ENCODE results near the gene PRPF18. TPM values are rescaled to one million over a fixed set of nuclear protein-coding genes. Genes with fewer than 3 reads are reported as not detected.

Gene PRPF18
- total RNA-seq, 5 donors from 2014 or later (not counting 1 experiment from before 2014, with no cell fraction given): 24.5 to 28.0 (median 25.9) TPM

DNA sequence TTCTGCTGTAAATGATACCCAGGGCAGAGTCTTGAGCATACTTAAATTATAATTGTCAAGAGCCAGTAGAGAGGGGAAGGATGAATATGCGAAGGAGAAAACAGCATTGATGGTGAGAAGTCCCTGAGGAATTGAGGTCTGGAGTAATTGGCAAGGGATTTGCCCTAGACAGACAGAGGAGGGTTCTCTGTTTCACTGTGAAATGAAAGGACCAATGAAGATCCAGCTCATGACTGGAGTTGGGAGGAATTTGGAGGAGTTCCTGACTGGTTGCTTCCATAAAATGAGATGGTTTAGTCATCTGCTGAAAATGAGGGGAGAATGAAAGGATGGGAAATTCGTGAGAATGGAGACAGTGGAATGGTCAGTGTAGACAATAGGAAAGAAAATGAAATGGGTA, 6.8 kb downstream of the PRPF18 start:
- ChIA-PET POLR2A (no interaction called here), CTCF (interaction anchor here in 1 of 2 donors (0.5 kb wide), 1 partner anchor 14 kb away, joined by 3 read pairs; no protein-coding TSS in a partner anchor)
- WGBS (ENCODE audit: insufficient coverage): 96% methylated on average over 2 of the region's 2 CpGs
- no peaks in the 10 kb centered on the region for H3K27me3 Mint-ChIP-seq
- no peak overlapping the region for H3K27ac Mint-ChIP-seq
- Histone ChIP-seq H3K4me3 (ENCODE audit: control insufficient read depth in 1 of 2, extremely low read depth in 1 of 2, low read length in 1 of 2) (no peak overlapping the region), H3K9me3 (no peaks in the 10 kb centered on the region), H3K27ac (ENCODE audit: low read length) (no peak overlapping the region), H3K36me3 (ENCODE audit: control insufficient read depth in 2 of 2, extremely low read depth in 1 of 2, insufficient read depth in 1 of 2, low read length in 1 of 2) (peaks cover 7 to 21% of the 10 kb centered on the region in 2 donors), H3K4me1 (ENCODE audit: control insufficient read depth in 1 of 2, extremely low read depth in 1 of 2, insufficient read depth in 2 of 2, low read length in 2 of 2) (no peaks in the 10 kb centered on the region), H3K27me3 (replicated peaks in 1 of 2; ENCODE audit: control insufficient read depth in 2 of 2, extremely low read depth in 1 of 2, insufficient read depth in 2 of 2, low read length in 1 of 2) (no peaks in the 10 kb centered on the region)
- H3K36me3 Mint-ChIP-seq: peaks cover 51% of the 10 kb centered on the region
- ATAC-seq (replicated peaks in 1 of 4) (no peak), DNase-seq (no peak)
- no peak overlapping the region for H3K4me3 Mint-ChIP-seq
- H3K4me1 Mint-ChIP-seq: peaks cover 45 to 51% (median 49%) of the 10 kb centered on the region in 3 donors
- H3K9me3 Mint-ChIP-seq: no peaks in the 10 kb centered on the region

DNA sequence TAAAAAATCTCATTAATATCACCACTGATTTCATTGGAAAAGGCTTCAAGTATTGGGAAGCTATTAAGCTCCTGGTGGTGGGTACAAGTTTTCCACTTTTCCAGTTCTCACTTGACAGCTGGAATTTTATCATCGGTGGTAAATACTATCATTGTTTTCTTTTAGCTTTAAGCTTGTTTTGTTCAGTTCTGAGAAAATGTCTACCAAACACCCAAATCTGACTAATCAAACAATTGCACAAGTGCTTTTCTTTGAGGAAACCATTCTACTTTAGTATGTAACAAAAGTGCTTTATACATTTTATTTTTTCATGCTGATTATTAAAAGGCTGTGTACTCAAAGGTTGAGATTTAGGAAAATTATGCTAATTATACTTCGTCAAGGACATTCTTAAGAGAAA, 7.9 kb downstream of the PRPF18 start:
- H3K36me3 Mint-ChIP-seq: peaks cover 54% of the 10 kb centered on the region
- DNase-seq (no peak), ATAC-seq (replicated peaks in 1 of 4) (no peak)
- H3K27ac Mint-ChIP-seq: no peak overlapping the region
- no peaks in the 10 kb centered on the region for H3K9me3 Mint-ChIP-seq
- peaks cover 34 to 40% (median 38%) of the 10 kb centered on the region in 3 donors for H3K4me1 Mint-ChIP-seq
- CTCF ChIA-PET: no interaction called here
- H3K27me3 ChIP-seq (replicated peaks in 1 of 2; ENCODE audit: control insufficient read depth in 2 of 2, extremely low read depth in 1 of 2, insufficient read depth in 2 of 2, low read length in 1 of 2): no peaks in the 10 kb centered on the region
- H3K4me3 Mint-ChIP-seq: no peak overlapping the region
- H3K27ac ChIP-seq (ENCODE audit: low read length): no peak overlapping the region
- H3K4me1 ChIP-seq (ENCODE audit: control insufficient read depth in 1 of 2, extremely low read depth in 1 of 2, insufficient read depth in 2 of 2, low read length in 2 of 2): no peaks in the 10 kb centered on the region
- H3K36me3 ChIP-seq (ENCODE audit: control insufficient read depth in 2 of 2, extremely low read depth in 1 of 2, insufficient read depth in 1 of 2, low read length in 1 of 2): peaks cover 7 to 28% of the 10 kb centered on the region in 2 donors
- no CpG with 5 or more reads among the region's 2 CpGs for WGBS (ENCODE audit: insufficient coverage)
- no peaks in the 10 kb centered on the region for H3K9me3 ChIP-seq
- POLR2A ChIA-PET: no interaction called here
- H3K27me3 Mint-ChIP-seq: no peaks in the 10 kb centered on the region
- H3K4me3 ChIP-seq (ENCODE audit: control insufficient read depth in 1 of 2, extremely low read depth in 1 of 2, low read length in 1 of 2): no peak overlapping the region

DNA sequence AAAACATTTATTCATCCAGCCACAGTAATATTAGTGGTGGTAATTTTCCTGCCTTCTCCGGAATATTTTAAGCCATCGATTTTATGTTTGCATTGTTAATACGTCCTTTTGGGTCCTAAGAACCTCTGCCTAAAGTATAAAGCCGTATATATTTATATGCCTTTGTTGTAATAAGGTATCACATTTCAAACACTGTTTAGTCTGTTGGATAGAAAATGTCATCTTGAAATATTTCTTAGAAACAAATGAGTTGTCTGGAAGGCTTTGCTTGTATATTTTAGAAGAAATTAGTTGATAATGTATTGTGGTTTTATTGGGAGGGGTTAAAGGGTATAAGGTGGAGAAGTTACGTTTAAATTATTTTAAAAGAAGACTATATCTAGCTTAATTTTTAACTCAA, 11.1 kb downstream of the PRPF18 start:
- POLR2A ChIA-PET: interaction anchor here in 1 of 2 donors (0.7 kb wide), 1 partner anchor 101 kb away, joined by 3 read pairs; no protein-coding TSS in a partner anchor

DNA sequence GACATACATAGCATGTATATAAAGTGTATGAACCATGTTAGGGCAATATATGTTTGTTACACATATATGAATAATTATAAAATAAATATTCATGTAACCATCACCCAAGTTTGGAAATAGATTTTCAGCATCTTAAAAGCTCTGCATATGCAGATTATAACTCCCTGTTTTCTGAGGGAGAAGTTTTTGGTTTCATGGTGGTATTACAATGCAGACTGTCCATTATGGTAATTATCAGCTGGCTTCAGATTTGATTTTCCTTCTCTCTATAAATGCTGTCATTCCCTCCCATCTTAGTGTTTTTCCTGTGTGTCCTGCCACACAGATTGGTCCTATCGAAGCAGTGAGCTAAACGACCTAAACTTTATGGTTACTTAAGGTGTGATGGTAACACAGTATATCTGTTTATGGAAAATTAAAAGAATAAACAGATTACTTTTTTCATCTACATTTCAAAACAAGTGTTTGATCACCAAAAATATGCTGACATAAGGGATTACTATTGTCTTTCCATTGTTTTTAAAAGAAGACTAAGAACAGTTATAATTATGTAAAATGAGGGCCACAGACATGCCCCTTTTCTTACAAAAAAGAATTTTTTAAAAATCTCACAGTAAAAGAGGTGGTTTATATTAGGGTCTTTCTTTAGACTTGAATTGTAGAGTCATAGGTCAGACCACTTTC, 17.7 kb downstream of the PRPF18 start:
- POLR2A ChIA-PET: no interaction called here
- Mint-ChIP-seq H3K4me3 (no peak overlapping the region), H3K27ac (no peak overlapping the region), H3K9me3 (no peaks in the 10 kb centered on the region), H3K4me1 (peaks cover 0 to 6% (median 2%) of the 10 kb centered on the region in 3 donors), H3K27me3 (no peaks in the 10 kb centered on the region), H3K36me3 (peaks cover 49% of the 10 kb centered on the region)
- Histone ChIP-seq H3K36me3 (ENCODE audit: control insufficient read depth in 2 of 2, extremely low read depth in 1 of 2, insufficient read depth in 1 of 2, low read length in 1 of 2) (peaks cover 2 to 52% of the 10 kb centered on the region in 2 donors), H3K27me3 (replicated peaks in 1 of 2; ENCODE audit: control insufficient read depth in 2 of 2, extremely low read depth in 1 of 2, insufficient read depth in 2 of 2, low read length in 1 of 2) (no peaks in the 10 kb centered on the region), H3K4me3 (ENCODE audit: control insufficient read depth in 1 of 2, extremely low read depth in 1 of 2, low read length in 1 of 2) (no peak overlapping the region), H3K9me3 (no peaks in the 10 kb centered on the region), H3K27ac (ENCODE audit: low read length) (no peak overlapping the region), H3K4me1 (ENCODE audit: control insufficient read depth in 1 of 2, extremely low read depth in 1 of 2, insufficient read depth in 2 of 2, low read length in 2 of 2) (no peaks in the 10 kb centered on the region)
- DNase-seq: no peak
- ATAC-seq (replicated peaks in 1 of 4): no peak
- no CpG with 5 or more reads among the region's 2 CpGs for WGBS (ENCODE audit: insufficient coverage)
- CTCF ChIA-PET: no interaction called here

More for the DNA sequence above, 11.1 kb downstream of the PRPF18 start:
- Mint-ChIP-seq H3K27me3 (no peaks in the 10 kb centered on the region), H3K27ac (no peak overlapping the region), H3K9me3 (no peaks in the 10 kb centered on the region), H3K4me1 (peaks cover 20 to 31% (median 22%) of the 10 kb centered on the region in 3 donors), H3K4me3 (no peak overlapping the region), H3K36me3 (peaks cover 54% of the 10 kb centered on the region)
- Histone ChIP-seq H3K36me3 (ENCODE audit: control insufficient read depth in 2 of 2, extremely low read depth in 1 of 2, insufficient read depth in 1 of 2, low read length in 1 of 2) (peaks cover 0 to 25% of the 10 kb centered on the region in 2 donors), H3K27me3 (replicated peaks in 1 of 2; ENCODE audit: control insufficient read depth in 2 of 2, extremely low read depth in 1 of 2, insufficient read depth in 2 of 2, low read length in 1 of 2) (no peaks in the 10 kb centered on the region), H3K27ac (ENCODE audit: low read length) (no peak overlapping the region), H3K9me3 (no peaks in the 10 kb centered on the region), H3K4me3 (ENCODE audit: control insufficient read depth in 1 of 2, extremely low read depth in 1 of 2, low read length in 1 of 2) (no peak overlapping the region), H3K4me1 (ENCODE audit: control insufficient read depth in 1 of 2, extremely low read depth in 1 of 2, insufficient read depth in 2 of 2, low read length in 2 of 2) (no peaks in the 10 kb centered on the region)
- no CpG with 5 or more reads among the region's 5 CpGs for WGBS (ENCODE audit: insufficient coverage)
- CTCF ChIA-PET: interaction anchor here in 1 of 2 donors (0.7 kb wide), 1 partner anchor 20 kb away, joined by 3 read pairs; no protein-coding TSS in a partner anchor
- DNase-seq: no peak
- ATAC-seq (replicated peaks in 1 of 4): no peak

DNA sequence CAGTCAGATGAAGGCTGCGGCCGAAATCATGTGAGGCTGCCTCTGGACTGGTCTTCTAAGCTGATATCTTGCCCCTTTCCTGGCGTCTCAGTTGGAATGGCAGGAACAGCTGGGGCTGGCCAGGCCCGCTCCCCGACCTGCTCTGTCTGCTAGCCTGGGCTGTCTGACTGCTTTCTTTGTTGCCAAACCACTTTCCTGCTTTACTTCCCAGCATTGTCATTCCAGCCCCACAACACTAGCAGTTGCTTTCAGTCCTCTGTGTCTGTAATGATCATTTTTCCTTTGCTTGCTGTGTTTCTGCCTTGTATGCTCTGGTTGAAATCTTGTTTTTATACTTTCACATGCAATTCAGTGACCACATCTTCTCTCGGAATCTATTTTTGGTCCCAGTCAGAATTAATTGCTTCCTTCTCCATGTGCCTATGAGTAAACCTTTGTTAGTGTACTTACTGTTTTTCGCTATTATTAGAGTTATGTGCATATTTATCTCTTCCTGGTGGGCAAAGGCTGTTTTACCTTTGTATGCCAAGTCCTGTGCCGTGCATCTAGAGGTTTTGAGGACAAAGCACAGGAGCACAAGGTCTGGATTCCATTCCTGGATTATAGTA, 21.6 kb downstream of the PRPF18 start:
- H3K4me1 Mint-ChIP-seq: peaks cover 0 to 6% (median 0%) of the 10 kb centered on the region in 3 donors
- H3K9me3 Mint-ChIP-seq: no peaks in the 10 kb centered on the region
- POLR2A ChIA-PET: no interaction called here
- DNase-seq (no peak), ATAC-seq (replicated peaks in 1 of 4) (no peak)
- Histone ChIP-seq H3K4me1 (ENCODE audit: control insufficient read depth in 1 of 2, extremely low read depth in 1 of 2, insufficient read depth in 2 of 2, low read length in 2 of 2) (no peaks in the 10 kb centered on the region), H3K36me3 (ENCODE audit: control insufficient read depth in 2 of 2, extremely low read depth in 1 of 2, insufficient read depth in 1 of 2, low read length in 1 of 2) (peaks cover 2 to 68% of the 10 kb centered on the region in 2 donors), H3K4me3 (ENCODE audit: control insufficient read depth in 1 of 2, extremely low read depth in 1 of 2, low read length in 1 of 2) (no peak overlapping the region), H3K9me3 (no peaks in the 10 kb centered on the region), H3K27me3 (replicated peaks in 1 of 2; ENCODE audit: control insufficient read depth in 2 of 2, extremely low read depth in 1 of 2, insufficient read depth in 2 of 2, low read length in 1 of 2) (no peaks in the 10 kb centered on the region), H3K27ac (ENCODE audit: low read length) (no peak overlapping the region)
- CTCF ChIA-PET: interaction anchor here in 1 of 2 donors (0.6 kb wide), 1 partner anchor 15 kb away, joined by 3 read pairs; no protein-coding TSS in a partner anchor
- peaks cover 60% of the 10 kb centered on the region for H3K36me3 Mint-ChIP-seq
- no peaks in the 10 kb centered on the region for H3K27me3 Mint-ChIP-seq
- no peak overlapping the region for H3K27ac Mint-ChIP-seq
- no peak overlapping the region for H3K4me3 Mint-ChIP-seq
- WGBS (ENCODE audit: insufficient coverage): 100% methylated on average over 6 of the region's 8 CpGs

DNA sequence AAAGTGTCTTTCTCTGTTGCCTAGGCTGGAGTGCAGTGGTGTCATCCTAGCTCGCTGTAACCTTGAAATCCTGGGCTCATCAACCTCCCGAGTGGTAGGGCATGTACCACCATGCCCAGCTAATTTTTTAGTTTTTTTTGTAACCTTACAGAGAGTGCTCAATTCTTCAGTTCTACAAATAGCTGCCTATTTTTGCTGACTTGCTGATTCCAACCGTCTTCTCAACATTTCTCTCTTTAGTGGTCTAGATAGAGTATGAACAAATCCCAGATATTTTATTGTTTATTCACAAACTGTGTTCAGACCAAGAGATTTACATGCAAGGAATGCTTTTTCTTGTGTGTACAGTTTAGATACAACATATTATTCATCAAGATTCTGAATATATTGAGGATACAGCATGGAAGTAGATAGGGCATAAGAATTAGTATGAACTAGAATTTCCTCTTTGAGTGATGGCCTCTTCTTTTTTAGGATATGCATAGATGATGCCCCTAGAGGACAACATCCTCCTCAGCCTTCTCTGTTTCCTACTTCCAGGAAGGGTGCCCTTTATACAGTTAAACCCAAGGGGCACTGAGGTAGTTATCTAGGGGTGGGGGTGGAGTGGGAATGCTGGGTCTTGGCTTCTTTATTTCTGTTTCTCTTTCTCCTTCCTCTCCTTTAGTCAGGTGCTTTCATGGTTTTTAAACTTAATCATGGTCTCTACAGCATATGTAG, 26.0 kb downstream of the PRPF18 start:
- H3K36me3 ChIP-seq (ENCODE audit: control insufficient read depth in 2 of 2, extremely low read depth in 1 of 2, insufficient read depth in 1 of 2, low read length in 1 of 2): peaks cover 4 to 78% of the 10 kb centered on the region in 2 donors
- ATAC-seq (replicated peaks in 1 of 4) (no peak), DNase-seq (no peak)
- CTCF ChIA-PET: interaction anchor here in 1 of 2 donors (0.6 kb wide), 1 partner anchor 8 kb away, joined by 3 read pairs; no protein-coding TSS in a partner anchor
- H3K9me3 ChIP-seq: no peaks in the 10 kb centered on the region
- H3K27ac ChIP-seq (ENCODE audit: low read length): no peak overlapping the region
- H3K4me1 ChIP-seq (ENCODE audit: control insufficient read depth in 1 of 2, extremely low read depth in 1 of 2, insufficient read depth in 2 of 2, low read length in 2 of 2): no peaks in the 10 kb centered on the region
- no peaks in the 10 kb centered on the region for H3K27me3 ChIP-seq (replicated peaks in 1 of 2; ENCODE audit: control insufficient read depth in 2 of 2, extremely low read depth in 1 of 2, insufficient read depth in 2 of 2, low read length in 1 of 2)
- Mint-ChIP-seq H3K4me1 (no peaks in the 10 kb centered on the region), H3K9me3 (no peaks in the 10 kb centered on the region), H3K27me3 (no peaks in the 10 kb centered on the region), H3K27ac (no peak overlapping the region), H3K36me3 (peaks cover 73% of the 10 kb centered on the region), H3K4me3 (no peak overlapping the region)
- POLR2A ChIA-PET: interaction anchor here in 1 of 2 donors (0.5 to 0.6 kb wide), 2 partner anchors 321 to 1593 kb away, joined by 4 to 6 read pairs; no protein-coding TSS in a partner anchor
- H3K4me3 ChIP-seq (ENCODE audit: control insufficient read depth in 1 of 2, extremely low read depth in 1 of 2, low read length in 1 of 2): no peak overlapping the region
- WGBS (ENCODE audit: insufficient coverage): 100% methylated on average over 2 of the region's 3 CpGs

Data from T-cell (primary cell).